Fibroblast of peridontal ligament (primary cell): ENCODE results near the gene ZFYVE9.
"Not testable (repeated sequence)": the region's sequence is repeated elsewhere in the genome, so short reads cannot be mapped to it uniquely, and the experiment has no call there.

Experiments used
- DNase-seq: peaks from one replicate; pipeline ENCODE4 v3.0.0-alpha.2; 2010; ENCODE audit errors: extremely low read depth

Gene ZFYVE9

GRCh38 chr1:52141513-52142219 is at the start of gene ZFYVE9:
Gene ZFYVE9 (plus strand): TSS chr1:52142089. CDS start chr1:52233207, 91,118 bp downstream.
- DNase-seq = peak; percentile 68

GRCh38 chr1:52094300-52094699 is 47.6 kb upstream of the ZFYVE9 start:
- DNase-seq = not testable (repeated sequence)

- no peak for DNase-seq
Measured at GRCh38 chr1:52096216-52096615, 45.7 kb upstream of the ZFYVE9 start.

- DNase-seq = no peak
Measured at GRCh38 chr1:52098139-52098871, 43.6 kb upstream of the ZFYVE9 start.

GRCh38 chr1:52102336-52103013 is 39.4 kb upstream of the ZFYVE9 start:
- peak; percentile 37 for DNase-seq

GRCh38 chr1:52111492-52111891 is 30.4 kb upstream of the ZFYVE9 start:
- no peak for DNase-seq

- DNase-seq = no peak
Measured at GRCh38 chr1:52112489-52112888, 29.4 kb upstream of the ZFYVE9 start.

- no peak for DNase-seq
Measured at GRCh38 chr1:52119301-52120079, 22.4 kb upstream of the ZFYVE9 start.

- no peak for DNase-seq
Measured at GRCh38 chr1:52122384-52122783, 19.5 kb upstream of the ZFYVE9 start.

GRCh38 chr1:52123622-52124021 is 18.3 kb upstream of the ZFYVE9 start:
- no peak for DNase-seq

GRCh38 chr1:52125736-52126359 is 16.0 kb upstream of the ZFYVE9 start:
- DNase-seq = no peak

GRCh38 chr1:52127181-52128180 is 14.4 kb upstream of the ZFYVE9 start:
- peak; percentile 84 for DNase-seq

- DNase-seq = peak; percentile 83
Measured at GRCh38 chr1:52139817-52140540, 1.9 kb upstream of the ZFYVE9 start.

- peak; percentile 20 for DNase-seq
Measured at GRCh38 chr1:52140633-52141512, 1.0 kb upstream of the ZFYVE9 start.

- peak; percentile 43 for DNase-seq
Measured at GRCh38 chr1:52142220-52143183, 613 bp downstream of the ZFYVE9 start.

GRCh38 chr1:52145137-52145536 is 3.2 kb downstream of the ZFYVE9 start:
- DNase-seq = no peak

- DNase-seq = not testable (repeated sequence)
Measured at GRCh38 chr1:52150445-52150844, 8.6 kb downstream of the ZFYVE9 start.
